GM12874 (cell line): ENCODE results near the gene SATB1.

Experiments used
- TF ChIP-seq, protein P1 (sequence below): IDR thresholded peaks from 2 replicates; pipeline ENCODE4 v1.5.1; 2011; ENCODE audit warnings: low read depth, mild to moderate bottlenecking, control low read depth, low read length, moderate library complexity; ENCODE audit not compliant: insufficient read depth

The SATB1 gene

DNA sequence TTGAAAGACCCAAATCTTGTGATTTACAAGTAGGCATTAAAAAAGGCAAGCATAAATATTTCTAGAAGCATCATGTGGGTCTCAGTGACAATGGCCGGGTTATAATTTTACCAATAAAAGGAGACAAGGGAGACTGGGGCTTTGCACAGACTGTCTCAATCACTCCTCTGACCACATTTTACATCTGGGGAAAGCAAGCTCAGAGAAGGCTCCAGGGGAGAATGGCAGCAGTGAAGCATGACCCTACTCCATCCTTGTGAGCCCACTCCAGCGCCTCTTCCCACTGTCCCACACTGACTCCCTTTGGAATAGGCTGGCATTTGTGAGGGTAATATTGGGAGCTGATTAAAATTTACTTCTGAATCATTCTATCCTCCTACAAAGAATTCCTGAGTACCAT lies 61.8 kb downstream of the SATB1 start:
- TF ChIP-seq, protein P1, sequence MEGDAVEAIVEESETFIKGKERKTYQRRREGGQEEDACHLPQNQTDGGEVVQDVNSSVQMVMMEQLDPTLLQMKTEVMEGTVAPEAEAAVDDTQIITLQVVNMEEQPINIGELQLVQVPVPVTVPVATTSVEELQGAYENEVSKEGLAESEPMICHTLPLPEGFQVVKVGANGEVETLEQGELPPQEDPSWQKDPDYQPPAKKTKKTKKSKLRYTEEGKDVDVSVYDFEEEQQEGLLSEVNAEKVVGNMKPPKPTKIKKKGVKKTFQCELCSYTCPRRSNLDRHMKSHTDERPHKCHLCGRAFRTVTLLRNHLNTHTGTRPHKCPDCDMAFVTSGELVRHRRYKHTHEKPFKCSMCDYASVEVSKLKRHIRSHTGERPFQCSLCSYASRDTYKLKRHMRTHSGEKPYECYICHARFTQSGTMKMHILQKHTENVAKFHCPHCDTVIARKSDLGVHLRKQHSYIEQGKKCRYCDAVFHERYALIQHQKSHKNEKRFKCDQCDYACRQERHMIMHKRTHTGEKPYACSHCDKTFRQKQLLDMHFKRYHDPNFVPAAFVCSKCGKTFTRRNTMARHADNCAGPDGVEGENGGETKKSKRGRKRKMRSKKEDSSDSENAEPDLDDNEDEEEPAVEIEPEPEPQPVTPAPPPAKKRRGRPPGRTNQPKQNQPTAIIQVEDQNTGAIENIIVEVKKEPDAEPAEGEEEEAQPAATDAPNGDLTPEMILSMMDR = no peak

DNA sequence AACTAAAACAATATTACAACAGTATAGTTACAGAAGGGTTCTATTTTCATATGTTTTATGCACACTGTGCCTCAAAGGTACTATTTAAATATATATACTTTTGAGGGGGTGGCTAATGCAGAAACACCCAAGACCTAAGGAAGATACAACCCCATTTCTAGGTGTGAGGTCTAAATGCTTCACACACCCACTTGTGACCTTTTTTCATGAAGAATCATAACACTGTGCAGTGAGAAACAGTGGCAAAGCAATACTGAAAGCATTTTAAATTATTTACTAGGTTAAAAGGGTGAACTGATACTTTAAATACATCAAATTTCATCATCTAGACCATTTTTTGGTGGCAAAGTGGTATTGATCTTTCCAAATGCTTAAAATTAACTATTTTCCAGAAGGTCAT lies 67.4 kb downstream of the SATB1 start:
- TF ChIP-seq, protein P1 = no peak

DNA sequence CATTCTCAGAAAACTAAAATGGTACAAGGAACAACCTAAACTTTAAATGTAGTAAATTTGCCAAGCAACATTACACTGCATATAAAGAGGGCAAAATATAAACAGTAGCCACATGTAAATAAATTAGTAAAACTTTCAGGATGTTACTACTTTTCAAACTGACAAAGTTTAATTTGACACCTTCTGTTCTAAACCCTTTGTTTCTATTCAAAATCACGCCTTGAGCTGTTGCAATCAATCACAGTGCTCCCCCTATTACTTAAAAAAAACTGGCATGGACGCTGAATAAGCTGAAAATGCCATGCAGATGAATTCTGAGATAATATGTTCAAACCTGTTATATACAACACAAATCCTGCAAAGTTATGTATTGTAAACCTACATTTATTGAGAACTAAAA lies 69.3 kb downstream of the SATB1 start:
- TF ChIP-seq, protein P1 = no peak

DNA sequence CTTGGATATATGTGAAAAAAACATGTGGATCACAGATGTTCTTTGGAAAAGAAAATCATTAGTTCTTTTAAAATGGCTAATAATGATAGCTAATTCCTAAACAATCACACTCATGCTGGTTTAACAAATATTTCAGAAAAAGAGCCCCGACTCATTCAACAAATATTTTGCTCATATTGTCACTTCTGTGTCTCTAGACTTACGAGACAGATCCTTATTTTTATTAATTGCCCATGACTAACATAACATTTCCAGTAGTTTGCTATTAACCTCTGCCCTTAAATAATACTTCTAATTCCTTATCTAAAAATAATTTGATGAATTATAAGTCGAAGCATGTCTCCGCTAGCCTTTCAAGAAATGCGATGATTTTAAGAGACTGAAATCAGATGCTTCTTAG lies 70.4 kb downstream of the SATB1 start:
- TF ChIP-seq, protein P1 = no peak

DNA sequence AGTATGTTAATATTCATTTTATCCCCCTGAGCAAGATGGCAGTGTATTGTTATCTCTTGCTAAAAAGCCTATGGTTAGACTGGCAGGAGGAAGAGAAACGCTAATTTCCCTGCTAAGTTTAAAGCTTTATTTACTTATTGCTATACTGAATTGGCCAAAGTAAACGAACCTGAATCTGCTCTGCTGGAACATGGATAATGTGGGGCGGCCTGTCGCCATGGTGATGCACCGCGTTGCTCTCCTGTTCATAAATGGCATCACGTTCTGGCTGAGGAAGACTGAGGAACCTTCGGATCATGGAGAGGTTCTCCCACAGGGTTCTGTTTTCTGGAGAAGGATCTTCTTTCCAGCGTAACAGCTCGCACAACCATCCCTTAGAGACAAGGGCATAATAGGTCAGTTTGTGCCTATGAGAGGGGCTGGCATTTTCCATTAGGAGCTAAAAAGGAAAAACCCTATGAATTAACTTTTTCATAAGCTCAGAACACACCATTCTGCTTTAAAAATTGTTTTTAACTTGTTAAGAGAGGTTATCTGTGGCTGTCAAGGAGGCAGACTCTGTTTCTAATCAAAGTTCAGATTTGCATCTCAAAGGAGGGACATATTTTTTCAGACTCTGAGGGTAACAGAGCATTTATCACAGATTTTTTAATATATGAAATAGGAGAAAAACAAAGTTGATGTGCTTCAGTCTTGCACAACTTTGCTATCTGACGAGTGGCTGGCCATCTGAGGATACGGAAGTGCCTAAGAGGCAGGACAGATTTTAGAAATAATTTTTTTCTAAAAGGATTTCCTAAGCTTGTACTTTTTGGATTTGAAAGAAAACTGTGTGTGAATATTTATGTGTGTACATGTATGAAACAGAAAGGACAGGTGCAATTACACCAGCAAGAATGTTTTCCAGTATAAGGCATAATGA lies 73.1 kb downstream of the SATB1 start:
- TF ChIP-seq, protein P1 = no peak

DNA sequence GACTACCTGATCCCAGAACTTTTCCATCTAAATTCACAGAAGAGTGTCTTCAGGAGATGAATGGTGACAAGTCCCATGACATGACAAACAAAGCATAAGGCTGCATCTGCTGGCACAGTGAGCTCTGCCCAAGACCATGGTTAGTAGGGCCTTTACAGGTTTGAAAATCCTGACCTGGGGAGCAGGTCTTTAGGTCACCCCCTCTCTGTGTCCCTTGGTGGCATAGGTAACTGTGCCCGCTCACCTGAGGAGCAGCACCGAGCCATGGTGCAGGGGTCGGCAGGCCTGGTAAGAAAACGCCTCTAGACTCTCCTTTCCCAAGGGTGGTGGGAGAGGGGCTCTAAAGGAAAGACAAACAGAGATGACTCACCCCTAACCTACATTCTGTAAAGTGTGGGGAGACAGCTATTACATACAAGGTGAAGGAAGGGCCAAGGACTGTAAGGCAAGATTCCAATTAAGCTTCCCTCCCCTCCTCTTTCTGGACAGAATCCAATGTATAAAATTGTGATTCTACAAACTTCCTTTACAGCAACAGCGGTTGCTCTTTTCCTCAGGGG lies 74.0 kb downstream of the SATB1 start:
- TF ChIP-seq, protein P1 = no peak

DNA sequence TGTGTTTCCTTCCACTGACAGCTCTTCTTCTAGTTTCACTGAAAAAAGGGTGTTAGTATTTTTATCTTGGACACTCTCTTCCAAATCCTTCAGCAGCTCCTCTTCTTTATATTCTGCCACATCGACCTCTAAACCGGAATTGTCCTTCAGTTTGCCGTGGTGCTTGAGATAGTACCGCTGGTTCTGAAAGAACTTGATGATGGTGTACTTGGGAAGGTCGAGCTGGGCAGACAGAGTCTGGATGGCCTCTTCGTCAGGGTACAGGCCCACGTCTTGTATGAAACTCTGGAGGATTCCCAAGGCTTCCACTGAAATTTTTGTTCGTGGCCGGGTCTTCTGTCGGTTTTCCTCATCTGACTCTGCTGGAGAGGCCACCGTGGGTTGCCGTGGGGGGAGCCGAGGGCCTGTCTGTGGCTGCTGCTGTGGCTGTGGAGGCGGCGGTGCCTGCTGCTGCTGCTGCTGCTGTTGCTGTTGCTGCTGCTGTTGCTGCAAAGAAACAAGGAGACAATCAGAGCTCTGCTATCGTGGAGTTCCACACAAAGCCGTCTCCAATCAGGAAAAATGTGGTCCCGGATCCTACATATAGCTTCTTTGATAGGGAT lies 75.8 kb downstream of the SATB1 start:
- TF ChIP-seq, protein P1 = no peak
